Keratinocyte (primary cell): Measurements from ENCODE around the gene USP20. TPM values are rescaled to one million over a fixed set of nuclear protein-coding genes. Genes with fewer than 3 reads are reported as not detected.

ENCODE experiments used
- DNase-seq: peaks from one replicate; pipeline ENCODE4 v3.0.0-alpha.2; 2011; ENCODE audit warnings: low read depth, missing footprints, low spot score
- FAIRE-seq: peaks from 2 replicates; lab custom pipeline; 2011; peaks lifted over from hg19 to GRCh38; lab: Jason Lieb, UNC
- H2AFZ ChIP-seq: 2 replicates; pipeline ENCODE4 v1.6.0; 2012; ENCODE audit warnings: low read length, control low read depth, inconsistent platforms; ENCODE audit not compliant: control insufficient read depth
- H3K27ac ChIP-seq: 2 replicates; pipeline ENCODE4 v1.5.1; 2011; ENCODE audit warnings: low read length; ENCODE audit not compliant: control insufficient read depth, insufficient read depth
- H3K27me3 ChIP-seq: 3 replicates; pipeline ENCODE4 v1.6.0; 2011; ENCODE audit warnings: low read length; ENCODE audit not compliant: control insufficient read depth, insufficient read depth; ENCODE audit errors: extremely low read depth
- H3K36me3 ChIP-seq, 2 experiments: 2 replicates in 1 of 2; 3 replicates in 1 of 2; pipeline ENCODE4 v1.5.1; 2011; ENCODE audit warnings: low read length in 2 of 2, mild to moderate bottlenecking in 1 of 2; ENCODE audit not compliant: control insufficient read depth in 2 of 2, insufficient read depth in 2 of 2; ENCODE audit errors: extremely low read depth in 1 of 2
- H3K4me1 ChIP-seq: 3 replicates; pipeline ENCODE4 v1.5.1; 2011; ENCODE audit warnings: low read length; ENCODE audit not compliant: control insufficient read depth, insufficient read depth; ENCODE audit errors: extremely low read depth
- H3K4me2 ChIP-seq: 3 replicates; pipeline ENCODE4 v1.6.0; 2011; ENCODE audit warnings: low read depth, low read length; ENCODE audit not compliant: control insufficient read depth, insufficient read depth; ENCODE audit errors: extremely low read depth
- H3K4me3 ChIP-seq, 3 experiments: fragments of 200-600 bp in 1 of 3; sonication (generic) in 1 of 3; 2 replicates in 2 of 3; 3 replicates in 1 of 3; pipeline ENCODE4 v1.5.1; 2011 to 2016; ENCODE audit warnings: low read length in 3 of 3, mild to moderate bottlenecking in 3 of 3, control low read depth in 2 of 3, inconsistent platforms in 1 of 3, low read depth in 1 of 3, mixed read lengths in 1 of 3, mixed run types in 1 of 3, moderate library complexity in 1 of 3; ENCODE audit not compliant: control insufficient read depth in 2 of 3, insufficient read depth in 2 of 3; ENCODE audit errors: extremely low read depth in 1 of 3
- H3K79me2 ChIP-seq: 2 replicates; pipeline ENCODE4 v1.6.0; 2012; ENCODE audit warnings: low read length; ENCODE audit not compliant: control insufficient read depth, insufficient read depth
- H3K9ac ChIP-seq: 3 replicates; pipeline ENCODE4 v1.6.0; 2011; ENCODE audit warnings: low read length; ENCODE audit not compliant: control insufficient read depth, insufficient read depth; ENCODE audit errors: extremely low read depth
- H3K9me1 ChIP-seq: 3 replicates; pipeline ENCODE4 v1.6.0; 2011; ENCODE audit warnings: low read length; ENCODE audit not compliant: control insufficient read depth, insufficient read depth; ENCODE audit errors: extremely low read depth
- H3K9me3 ChIP-seq: 2 replicates; pipeline ENCODE4 v1.5.1; 2012; ENCODE audit warnings: low read depth, low read length; ENCODE audit not compliant: control insufficient read depth
- H4K20me1 ChIP-seq: 3 replicates; pipeline ENCODE4 v1.6.0; 2011; ENCODE audit warnings: low read length; ENCODE audit not compliant: control insufficient read depth, insufficient read depth; ENCODE audit errors: extremely low read depth
- EZH2 ChIP-seq: IDR thresholded peaks from one replicate; pipeline ENCODE4 v1.6.1; 2012; ENCODE audit warnings: inconsistent platforms, mild to moderate bottlenecking, low read length, moderate library complexity
- dilution Hi-C: fragments of 300-500 bp; cut with MboI; formaldehyde crosslinking; loops from one replicate; pipeline ENCODE4 v1.7.0; 2020; ENCODE audit warnings: low sequenced_read_pairs; ENCODE audit not compliant: extremely low pct_ligation_motif_present
- polyA plus RNA-seq, 5 experiments: library from polyadenylated mRNA; depleted of rRNA in 3 of 5; stranded (reverse) in 3 of 5; stranded (forward) in 1 of 5; unstranded in 1 of 5; fragments of >200 nt; gene quantifications; 1 replicate in 1 of 5; 2 replicates in 3 of 5; 3 replicates in 1 of 5; pipeline versions ENCODE4 v1.2.1 to v1.2.3, GENCODE V29; 2011 to 2012; ENCODE audit warnings: missing spikeins in 2 of 5, low read depth in 1 of 5, low replicate concordance in 1 of 5
- TF ChIP-seq, protein P1 (sequence below), 3 experiments: IDR thresholded peaks in 1 of 3; conservative IDR thresholded peaks in 1 of 3; optimal IDR thresholded peaks in 1 of 3; 2 replicates in 2 of 3; 3 replicates in 1 of 3; pipeline versions ENCODE3 to v1.5.1; 2011; ENCODE audit warnings: low read length in 3 of 3, mild to moderate bottlenecking in 3 of 3, moderate library complexity in 2 of 3, control low read depth in 1 of 3, inconsistent platforms in 1 of 3; ENCODE audit not compliant: insufficient read depth in 2 of 3; ENCODE audit errors: extremely low read depth in 1 of 3

USP20 gene
- polyA plus RNA-seq, 1 donor (not counting 4 experiments of a cell fraction or from before 2014, with no cell fraction given): 6.4 TPM

DNA sequence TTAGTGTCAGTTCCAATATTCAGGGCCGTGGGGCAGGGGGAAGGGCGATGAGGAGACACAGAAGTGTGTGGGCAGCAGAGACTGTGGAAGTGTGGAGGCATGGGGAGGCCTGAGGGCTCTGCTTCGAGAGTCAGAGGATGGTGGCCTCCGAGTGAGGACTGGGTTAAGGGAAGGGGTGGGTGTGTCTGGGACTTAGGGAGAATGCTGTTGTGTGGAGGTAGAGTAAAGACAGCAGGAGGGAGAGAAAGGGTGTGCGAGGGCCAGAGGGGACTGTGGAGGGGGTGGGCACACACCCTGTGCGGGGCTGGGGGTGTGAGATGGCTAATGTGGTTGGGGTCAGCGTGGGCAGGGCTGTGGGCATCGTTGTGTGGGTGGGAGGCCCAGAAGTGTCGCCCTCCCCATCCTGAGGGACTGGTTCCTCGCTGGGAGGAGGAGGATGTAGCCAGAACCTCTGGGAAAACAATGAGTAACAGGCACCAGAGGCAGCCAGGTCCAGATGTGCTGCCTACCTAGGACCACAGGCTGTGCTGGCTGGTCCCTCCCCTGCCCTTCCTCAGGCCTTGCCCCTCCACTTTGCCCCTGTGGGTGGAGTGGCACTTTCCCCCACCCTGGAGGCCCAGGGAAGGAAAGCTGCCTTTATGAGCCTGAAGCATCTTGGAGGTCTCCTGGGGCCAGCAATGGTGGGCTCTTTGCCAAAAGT is 4.2 kb downstream of the USP20 start:
- Histone ChIP-seq H2AFZ (no peak overlapping the region), H4K20me1 (no peaks in the 10 kb centered on the region), H3K36me3 (no peaks in the 10 kb centered on the region), H3K4me1 (peaks cover 7% of the 10 kb centered on the region), H3K27ac (no peak overlapping the region), H3K9me1 (no peaks in the 10 kb centered on the region), H3K79me2 (peaks cover 5% of the 10 kb centered on the region), H3K9me3 (no peaks in the 10 kb centered on the region), H3K4me2 (no peak overlapping the region), H3K9ac (no peak overlapping the region), H3K27me3 (no peaks in the 10 kb centered on the region), H3K4me3 (no peak overlapping the region)
- DNase-seq: no peak
- TF ChIP-seq, protein P1, sequence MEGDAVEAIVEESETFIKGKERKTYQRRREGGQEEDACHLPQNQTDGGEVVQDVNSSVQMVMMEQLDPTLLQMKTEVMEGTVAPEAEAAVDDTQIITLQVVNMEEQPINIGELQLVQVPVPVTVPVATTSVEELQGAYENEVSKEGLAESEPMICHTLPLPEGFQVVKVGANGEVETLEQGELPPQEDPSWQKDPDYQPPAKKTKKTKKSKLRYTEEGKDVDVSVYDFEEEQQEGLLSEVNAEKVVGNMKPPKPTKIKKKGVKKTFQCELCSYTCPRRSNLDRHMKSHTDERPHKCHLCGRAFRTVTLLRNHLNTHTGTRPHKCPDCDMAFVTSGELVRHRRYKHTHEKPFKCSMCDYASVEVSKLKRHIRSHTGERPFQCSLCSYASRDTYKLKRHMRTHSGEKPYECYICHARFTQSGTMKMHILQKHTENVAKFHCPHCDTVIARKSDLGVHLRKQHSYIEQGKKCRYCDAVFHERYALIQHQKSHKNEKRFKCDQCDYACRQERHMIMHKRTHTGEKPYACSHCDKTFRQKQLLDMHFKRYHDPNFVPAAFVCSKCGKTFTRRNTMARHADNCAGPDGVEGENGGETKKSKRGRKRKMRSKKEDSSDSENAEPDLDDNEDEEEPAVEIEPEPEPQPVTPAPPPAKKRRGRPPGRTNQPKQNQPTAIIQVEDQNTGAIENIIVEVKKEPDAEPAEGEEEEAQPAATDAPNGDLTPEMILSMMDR (optimal IDR thresholded peaks at IDR 0.05 in 1 of 3, IDR thresholded peaks at IDR 0.05 in 1 of 3, conservative IDR thresholded peaks at IDR 0.05 in 1 of 3; ENCODE audit: extremely low read depth in 1 of 3, insufficient read depth in 2 of 3, low read length in 3 of 3): no peak
- no peak for TF ChIP-seq EZH2
- FAIRE-seq: no peak
- dilution Hi-C loops: no loop called here

DNA sequence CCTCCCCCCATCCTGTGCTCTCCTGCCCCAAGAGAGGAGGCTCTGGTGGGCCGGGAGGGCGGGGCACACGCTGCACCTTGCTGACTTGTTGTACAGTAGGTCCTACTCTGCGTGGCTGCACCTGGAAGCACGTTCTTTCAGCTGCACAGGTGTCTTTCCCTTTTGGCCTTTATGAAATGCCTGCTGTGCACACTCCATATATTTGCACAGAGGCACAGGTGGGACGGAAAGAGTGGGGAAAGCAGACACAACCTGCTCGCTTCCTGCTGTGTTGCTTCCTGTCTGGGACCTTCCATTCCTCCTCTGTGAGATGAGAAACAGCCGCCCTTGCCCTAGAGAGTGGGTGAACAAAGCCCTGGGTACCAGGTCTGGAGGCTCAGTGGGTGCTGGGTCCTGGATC is 4.8 kb downstream of the USP20 start:
- H3K79me2 ChIP-seq: no peaks in the 10 kb centered on the region
- H3K36me3 ChIP-seq: no peaks in the 10 kb centered on the region
- no peak overlapping the region for H3K9ac ChIP-seq
- H2AFZ ChIP-seq: no peak overlapping the region
- H3K27ac ChIP-seq: no peak overlapping the region
- TF ChIP-seq EZH2: no peak
- TF ChIP-seq, protein P1 (optimal IDR thresholded peaks at IDR 0.05 in 1 of 3, IDR thresholded peaks at IDR 0.05 in 1 of 3, conservative IDR thresholded peaks at IDR 0.05 in 1 of 3; ENCODE audit: extremely low read depth in 1 of 3, insufficient read depth in 2 of 3, low read length in 3 of 3): no peak
- H3K4me2 ChIP-seq: no peak overlapping the region
- DNase-seq (no peak), FAIRE-seq (no peak)
- peaks cover 7% of the 10 kb centered on the region for H3K4me1 ChIP-seq
- dilution Hi-C loops: no loop called here
- H3K9me3 ChIP-seq: no peaks in the 10 kb centered on the region
- no peak overlapping the region for H3K4me3 ChIP-seq
- no peaks in the 10 kb centered on the region for H4K20me1 ChIP-seq
- no peaks in the 10 kb centered on the region for H3K27me3 ChIP-seq
- no peaks in the 10 kb centered on the region for H3K9me1 ChIP-seq
